Subcutaneous adipose tissue (tissue), 4 donors: ENCODE measurements around the gene PAFAH1B1. TPM values are rescaled to one million over a fixed set of nuclear protein-coding genes. Genes with fewer than 3 reads are reported as not detected.

Experiments
- total RNA-seq, 4 donors: library from RNA; depleted of rRNA; stranded (reverse); fragments of >200 nt; gene quantifications; one replicate each; pipeline ENCODE4 v1.1.0, GENCODE V29; 2016
- TF ChIP-seq, protein P1 (sequence below): fragments of 450-650 bp; IDR thresholded peaks from one replicate; pipeline ENCODE4 v1.5.1; 2016; ENCODE audit warnings: low read depth, mild to moderate bottlenecking, control low read depth, antibody characterized with exemption, moderate library complexity

Gene PAFAH1B1
- total RNA-seq, 4 donors from 2014 or later = 102 to 145 (median 138) TPM

DNA sequence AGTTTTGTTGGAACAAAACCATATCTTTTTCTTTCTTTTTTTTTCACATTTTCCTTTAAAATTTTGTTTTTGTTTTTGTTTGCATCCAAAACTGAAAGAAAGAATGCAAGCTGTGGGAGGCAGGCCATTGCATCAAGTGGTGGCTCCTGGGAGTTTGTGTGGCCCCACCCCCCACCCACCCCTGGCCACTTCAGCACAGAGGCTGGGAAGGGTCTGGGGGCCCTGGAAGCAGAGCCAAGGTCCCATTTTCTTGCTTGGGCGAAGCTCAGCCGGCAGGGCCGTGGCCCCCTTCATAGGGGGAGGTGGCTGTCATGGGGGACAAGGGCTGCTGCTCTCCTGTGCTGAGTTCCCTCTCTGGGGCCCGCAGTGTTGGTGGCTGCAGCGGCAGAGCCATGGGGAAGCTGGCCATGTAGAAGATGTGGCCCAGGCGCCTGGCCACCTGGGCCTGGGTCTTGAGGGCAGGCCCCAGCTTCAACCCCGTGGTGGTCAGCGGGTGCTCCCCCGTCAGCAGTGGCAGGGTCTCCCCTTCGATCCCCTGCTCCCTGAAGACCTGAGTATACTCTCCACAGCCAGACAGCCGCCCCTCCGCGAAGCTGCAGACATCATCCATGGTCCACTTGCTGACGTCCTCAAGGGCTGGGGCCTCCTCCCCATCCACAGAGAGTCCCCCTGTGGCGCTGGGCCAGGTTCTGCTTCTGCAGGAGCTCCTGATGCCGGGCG is 19.8 kb downstream of the PAFAH1B1 start:
- TF ChIP-seq, protein P1, sequence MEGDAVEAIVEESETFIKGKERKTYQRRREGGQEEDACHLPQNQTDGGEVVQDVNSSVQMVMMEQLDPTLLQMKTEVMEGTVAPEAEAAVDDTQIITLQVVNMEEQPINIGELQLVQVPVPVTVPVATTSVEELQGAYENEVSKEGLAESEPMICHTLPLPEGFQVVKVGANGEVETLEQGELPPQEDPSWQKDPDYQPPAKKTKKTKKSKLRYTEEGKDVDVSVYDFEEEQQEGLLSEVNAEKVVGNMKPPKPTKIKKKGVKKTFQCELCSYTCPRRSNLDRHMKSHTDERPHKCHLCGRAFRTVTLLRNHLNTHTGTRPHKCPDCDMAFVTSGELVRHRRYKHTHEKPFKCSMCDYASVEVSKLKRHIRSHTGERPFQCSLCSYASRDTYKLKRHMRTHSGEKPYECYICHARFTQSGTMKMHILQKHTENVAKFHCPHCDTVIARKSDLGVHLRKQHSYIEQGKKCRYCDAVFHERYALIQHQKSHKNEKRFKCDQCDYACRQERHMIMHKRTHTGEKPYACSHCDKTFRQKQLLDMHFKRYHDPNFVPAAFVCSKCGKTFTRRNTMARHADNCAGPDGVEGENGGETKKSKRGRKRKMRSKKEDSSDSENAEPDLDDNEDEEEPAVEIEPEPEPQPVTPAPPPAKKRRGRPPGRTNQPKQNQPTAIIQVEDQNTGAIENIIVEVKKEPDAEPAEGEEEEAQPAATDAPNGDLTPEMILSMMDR = no peak

- TF ChIP-seq, protein P1 = no peak
These were observed 22.4 kb downstream of the PAFAH1B1 start for GRCh38 chr17:2615882-2616281.

DNA sequence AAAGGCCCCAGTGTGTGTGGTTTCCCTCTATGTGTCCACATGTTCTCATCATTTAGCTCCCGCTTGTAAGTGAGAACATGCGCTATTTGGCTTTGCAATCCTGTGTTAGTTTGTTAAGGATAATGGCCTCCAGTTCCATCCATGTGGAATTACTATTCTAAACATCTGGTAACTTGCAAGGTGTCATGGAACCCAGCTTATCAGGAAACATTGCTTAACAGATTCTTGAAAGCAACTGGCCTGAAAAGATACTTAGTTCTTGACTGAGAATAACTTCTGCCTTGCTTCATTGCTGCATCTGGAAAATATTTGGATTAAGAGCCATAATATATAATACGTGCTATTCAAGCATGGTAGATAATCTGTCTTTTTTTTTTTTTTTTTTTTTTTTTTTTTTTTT is 27.8 kb downstream of the PAFAH1B1 start:
- TF ChIP-seq, protein P1 = no peak

DNA sequence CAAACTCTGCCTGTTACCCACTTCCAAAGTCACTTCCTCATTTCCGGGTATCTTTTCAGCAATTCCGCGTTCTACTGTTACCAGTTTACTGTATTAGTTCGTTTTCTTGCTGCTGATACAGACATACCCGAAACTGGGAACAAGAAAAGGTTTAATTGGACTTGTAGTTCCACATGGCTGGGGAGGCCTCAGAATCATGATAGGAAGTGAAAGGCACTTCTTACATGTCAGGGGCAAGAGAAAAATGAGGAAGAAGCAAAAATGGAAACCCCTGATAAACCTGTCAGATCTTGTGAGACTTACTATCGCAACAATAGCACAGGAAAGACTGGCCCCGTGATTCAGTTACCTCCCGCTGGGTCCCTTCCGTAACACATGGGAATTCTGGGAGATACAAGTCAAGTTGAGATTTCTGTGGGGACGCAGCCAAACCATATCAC is 30.9 kb downstream of the PAFAH1B1 start:
- TF ChIP-seq, protein P1 = no peak

DNA sequence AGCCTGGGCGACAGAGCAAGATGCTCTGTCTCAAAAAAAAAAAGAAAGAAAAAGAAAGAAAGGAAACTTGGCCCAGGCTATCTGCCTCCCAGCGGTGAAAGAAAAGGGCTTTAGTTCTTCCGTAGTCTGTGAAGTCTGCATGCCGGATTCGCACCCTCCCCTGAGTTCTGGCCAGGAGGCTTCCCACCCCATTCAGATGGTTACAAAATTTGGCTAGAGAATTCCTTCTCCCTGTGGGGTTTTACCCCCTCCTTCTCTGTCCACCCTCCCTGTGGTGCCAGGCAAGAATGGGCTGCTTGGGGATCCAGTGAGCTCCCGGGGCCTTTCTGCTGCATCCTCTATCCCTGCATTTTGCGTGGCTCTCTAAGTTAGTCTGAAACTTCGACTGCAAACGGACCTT is 37.8 kb downstream of the PAFAH1B1 start:
- TF ChIP-seq, protein P1 = no peak

- TF ChIP-seq, protein P1 = no peak
These were observed 41.0 kb downstream of the PAFAH1B1 start for GRCh38 chr17:2634361-2634960.

DNA sequence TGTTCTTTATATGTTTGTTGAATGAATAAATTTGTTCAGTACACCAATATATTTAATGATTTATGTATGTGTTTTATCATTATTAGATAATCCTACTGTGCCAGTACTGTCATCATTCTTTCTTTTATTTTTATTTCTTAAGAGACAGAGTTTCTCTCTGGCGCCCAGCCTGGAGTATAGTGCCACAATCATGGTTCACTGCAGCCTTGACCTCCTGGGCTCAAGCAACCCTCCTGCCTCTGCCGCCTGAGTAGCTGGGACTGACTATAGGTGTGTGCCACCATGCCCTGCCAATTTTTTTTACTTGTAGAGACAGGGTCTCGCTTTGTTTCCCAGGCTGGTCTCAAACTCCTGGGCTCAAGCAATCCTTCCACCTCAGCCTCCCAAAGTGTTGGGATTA is 41.8 kb downstream of the PAFAH1B1 start:
- TF ChIP-seq, protein P1 = no peak
